Stimulated activated CD4-positive, alpha-beta T cell treated with anti-CD3 and anti-CD28 coated beads, Interleukin-4, amount 100 ng/mL, for 48 hours (primary cell): Measurements from ENCODE around the gene F12.
"Not testable (repeated sequence)": the region's sequence is repeated elsewhere in the genome, so short reads cannot be mapped to it uniquely, and the experiment has no call there.

Source experiments
- DNase-seq, 2 donors: peaks; one replicate each; pipeline ENCODE4 v3.0.0-alpha.2; 2020; ENCODE audit warnings: low read depth in 2 of 2

Gene F12

DNA sequence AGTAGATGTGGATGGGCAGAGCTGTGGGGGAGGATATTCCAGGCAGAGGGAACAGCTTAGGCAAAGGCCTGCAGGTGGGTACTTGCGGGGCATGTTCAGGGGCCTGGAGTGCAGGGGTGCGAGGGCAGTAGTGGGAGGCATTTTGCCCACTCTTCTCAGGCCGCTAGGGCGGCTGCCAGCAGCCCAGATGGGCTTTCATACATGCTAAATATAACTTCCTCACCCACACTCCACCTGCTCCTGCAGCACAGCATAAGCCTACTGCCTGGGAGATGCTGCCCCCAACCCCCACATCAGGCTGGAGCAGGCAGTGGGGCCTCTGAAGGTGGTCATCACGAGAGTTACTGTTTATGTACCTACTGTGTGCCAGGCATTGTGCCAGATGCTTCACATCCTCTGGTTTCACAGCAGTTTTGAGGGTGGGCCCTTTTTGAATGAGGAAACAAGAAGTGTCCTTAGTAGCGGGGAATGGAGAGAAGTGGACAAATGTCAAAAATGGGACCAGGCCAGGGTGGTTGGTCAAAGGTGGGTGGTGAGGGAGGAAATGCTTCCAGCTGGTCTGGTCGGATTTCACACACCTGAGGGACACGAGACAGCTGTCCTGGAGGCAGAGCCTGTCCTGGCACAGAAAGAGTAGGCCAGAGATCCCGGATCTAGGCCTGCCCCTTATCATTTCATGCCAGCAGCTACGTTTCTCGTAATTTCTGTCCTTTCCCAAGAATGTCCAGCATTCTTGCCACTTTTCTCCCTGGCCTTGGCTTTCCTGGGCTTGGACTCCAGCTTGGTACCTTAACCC lies 39.5 kb downstream of the F12 start:
- no peak for DNase-seq

DNA sequence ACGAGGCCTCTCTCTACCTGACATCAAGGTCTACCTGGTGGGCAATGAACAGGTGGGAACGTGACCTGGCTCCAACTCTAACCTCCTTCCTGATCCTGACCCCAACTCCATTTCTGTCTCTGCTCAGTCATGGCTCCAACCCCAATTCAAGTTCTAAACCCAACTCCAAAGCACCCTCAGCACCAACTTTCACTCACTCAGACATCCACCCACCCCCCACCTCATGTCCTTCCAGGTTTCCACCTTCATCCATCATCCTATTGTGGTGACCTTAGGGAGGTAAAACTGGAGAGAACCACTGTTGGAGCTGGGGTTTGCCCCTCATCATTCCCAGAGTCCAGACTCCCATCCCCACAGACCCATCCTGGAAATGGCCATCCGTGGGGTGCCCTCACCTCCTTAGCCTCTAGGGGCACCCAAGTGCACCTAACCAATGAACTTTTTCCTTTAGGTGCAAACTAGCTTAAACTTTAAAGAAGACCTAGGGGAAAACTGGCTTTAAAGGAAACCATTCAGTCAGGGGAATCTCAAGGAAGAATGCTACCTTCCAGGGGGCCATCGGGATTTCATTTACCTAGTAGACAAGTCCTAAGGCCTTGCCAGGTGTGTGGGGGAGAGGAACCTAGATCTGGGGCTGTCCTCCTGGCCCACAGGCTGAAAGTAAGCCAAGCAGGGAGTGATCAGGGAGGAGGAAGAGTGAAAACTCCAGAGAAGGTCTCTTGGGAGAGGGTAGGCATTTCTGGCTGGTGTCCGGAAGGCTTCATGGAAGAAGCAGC lies 40.3 kb downstream of the F12 start:
- no peak for DNase-seq

DNA sequence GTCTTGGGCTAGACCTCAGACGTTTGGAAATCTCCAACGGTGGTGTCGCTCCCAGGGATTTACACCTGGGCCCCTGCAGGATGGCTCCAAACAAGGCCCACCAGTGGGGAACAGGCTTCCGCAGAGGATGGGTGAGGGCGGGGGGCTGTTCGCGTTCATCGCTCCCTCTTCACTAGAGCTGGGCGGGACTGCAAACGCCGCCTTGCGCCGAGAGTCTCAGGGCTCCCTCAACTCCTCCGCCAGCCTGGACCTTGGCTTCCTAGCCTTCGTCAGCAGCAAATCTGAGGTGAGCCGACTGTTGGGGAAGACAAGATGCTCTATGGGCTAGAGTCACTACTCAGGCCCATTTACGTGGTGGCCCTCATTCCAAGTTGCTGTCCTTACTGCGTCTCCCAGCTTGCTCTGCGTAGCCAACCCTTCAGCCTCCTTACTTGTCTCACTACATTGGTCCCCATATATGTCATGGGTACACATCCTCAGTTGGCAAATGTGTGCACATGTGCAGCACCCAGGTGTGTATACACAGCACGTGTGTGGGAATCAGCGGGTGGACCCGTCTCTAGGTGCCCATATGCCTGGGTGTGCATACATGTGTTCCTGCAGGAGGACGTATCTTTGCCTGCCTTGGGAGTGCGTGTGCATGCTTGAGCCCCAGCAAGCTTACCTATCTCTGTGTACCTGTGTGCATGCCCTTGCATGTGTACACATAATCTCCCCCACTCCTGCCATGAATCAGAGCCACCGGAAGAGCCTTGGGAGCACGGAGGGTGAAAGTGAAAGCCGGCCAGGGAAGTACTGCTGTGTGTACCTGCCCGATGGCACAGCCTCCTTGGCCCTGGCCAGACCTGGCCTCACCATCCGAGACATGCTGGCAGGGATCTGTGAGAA lies 41.1 kb downstream of the F12 start:
- DNase-seq: no peak

DNA sequence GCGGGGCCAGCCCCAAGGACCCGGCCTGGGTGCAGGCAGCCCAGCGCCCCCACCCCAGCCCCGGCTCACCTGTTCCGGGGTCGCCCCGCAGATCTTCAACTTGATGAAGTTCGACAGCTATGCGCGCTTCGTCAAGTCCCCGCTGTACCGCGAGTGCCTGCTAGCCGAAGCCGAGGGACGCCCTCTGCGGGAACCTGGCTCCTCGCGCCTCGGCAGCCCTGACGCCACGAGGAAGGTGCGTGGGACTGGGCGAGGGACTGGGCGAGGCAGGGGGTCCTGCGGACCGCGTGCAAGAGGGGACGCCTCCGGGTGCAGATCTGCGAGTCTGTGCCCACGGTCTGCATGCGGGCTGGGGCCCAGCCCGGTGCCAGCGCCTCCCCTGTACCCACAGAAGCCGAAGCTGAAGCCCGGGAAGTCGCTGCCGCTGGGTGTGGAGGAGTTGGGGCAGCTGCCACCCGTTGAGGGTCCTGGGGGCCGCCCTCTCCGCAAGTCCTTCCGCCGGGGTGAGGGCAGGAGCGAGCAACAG lies 42.0 kb downstream of the F12 start:
- DNase-seq: no peak

DNA sequence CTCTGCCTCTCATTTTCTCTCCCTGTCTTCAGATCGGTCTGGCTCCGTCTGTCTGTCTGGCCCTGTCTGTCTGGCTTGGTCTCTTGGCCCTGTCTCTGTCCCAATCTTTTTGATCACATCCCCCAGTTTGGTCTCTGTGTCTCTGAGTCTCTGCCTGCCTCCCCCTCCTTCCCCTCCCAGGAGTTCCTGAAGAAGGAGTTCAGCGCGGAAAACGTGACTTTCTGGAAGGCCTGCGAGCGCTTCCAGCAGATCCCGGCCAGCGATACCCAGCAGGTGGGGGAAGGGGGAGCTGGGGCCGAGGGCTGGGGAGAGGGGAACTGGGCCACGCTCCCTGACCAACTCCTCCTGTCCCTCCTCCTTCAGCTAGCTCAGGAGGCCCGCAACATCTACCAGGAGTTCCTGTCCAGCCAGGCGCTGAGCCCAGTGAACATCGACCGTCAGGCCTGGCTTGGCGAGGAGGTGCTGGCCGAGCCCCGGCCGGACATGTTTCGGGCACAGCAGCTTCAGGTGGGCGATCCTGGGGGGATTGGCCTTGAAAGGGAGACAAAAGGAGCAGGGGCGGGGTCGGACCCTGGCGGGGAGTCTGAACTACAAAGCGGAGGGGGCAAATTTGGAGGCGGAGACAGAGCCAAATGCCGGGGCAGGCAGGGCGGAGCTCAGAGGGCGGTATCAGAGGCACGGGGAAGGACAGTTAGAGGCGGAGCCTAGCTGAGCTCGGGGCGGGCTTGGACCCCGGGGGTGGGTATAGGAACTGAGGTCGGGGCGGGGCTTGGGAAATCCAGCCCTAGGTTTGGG lies 42.6 kb downstream of the F12 start:
- no peak for DNase-seq

DNA sequence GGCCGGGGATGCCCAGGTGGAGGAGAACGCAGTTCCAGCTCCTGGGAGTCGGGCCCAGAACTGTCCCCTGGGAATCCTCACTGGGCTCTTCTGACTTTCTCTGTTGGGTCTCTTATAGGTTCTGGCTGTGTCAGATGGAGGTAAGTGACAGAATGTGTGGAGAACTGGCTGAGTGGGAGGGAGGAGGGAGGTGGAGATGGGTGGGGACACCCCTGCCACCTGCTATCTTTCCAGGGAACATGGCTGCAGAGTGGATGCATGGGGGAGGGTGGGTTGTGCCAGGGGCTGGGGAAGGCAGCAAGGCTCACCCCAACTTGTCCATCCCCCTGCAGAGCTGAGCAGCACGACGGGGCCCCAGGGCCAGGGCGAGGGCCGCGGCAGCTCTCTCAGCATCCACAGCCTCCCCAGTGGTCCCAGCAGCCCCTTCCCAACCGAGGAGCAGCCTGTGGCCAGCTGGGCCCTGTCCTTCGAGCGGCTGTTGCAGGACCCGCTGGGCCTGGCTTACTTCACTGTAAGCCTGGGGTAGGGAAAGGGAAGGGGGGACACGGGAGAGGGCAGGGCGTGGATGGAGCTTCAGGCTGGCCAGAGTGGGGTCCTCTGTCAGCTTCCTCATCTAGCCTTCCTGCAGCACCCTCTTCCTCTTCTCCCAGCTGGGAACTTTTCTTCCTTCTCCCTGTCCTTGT lies 43.4 kb downstream of the F12 start:
- no peak for DNase-seq

DNA sequence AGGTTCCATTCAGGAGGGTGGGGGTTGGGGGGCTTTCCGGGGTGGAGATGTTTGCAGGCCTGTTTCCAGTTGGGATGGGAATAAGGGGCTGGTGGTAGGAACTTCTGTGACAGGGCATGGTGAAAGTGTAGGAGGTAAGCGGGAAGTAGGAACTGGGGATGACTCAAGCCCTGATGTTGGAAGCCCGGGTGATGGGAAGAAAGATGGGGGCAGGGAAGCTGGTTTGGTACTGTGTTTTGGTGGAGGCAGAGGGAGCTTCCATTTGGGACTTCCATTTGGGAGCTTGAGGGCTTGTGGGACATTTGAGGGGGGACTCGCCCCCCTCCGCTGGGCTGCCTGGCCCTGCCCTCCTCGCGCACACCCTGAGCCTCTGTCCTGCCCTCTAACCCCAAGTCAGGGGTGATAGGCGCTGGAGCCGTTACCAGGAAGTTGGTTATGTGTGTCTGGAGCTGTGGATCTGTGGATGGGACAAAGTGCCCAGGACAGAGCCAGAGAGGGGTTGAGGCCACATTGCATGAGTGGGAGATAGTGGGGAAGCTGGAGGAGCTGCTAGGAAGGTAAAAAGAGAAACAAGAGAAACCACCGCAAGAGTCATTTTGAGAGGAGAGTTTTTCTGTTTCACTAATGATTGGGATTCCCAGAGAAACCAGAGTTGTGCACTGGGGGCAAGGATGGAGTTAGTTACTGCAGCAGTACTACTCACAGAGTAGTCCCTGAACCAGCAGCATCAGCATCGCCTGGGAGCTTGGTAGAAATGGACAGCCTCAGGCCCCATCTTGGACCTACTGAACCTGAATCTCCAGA lies 45.0 kb downstream of the F12 start:
- DNase-seq: no peak

DNA sequence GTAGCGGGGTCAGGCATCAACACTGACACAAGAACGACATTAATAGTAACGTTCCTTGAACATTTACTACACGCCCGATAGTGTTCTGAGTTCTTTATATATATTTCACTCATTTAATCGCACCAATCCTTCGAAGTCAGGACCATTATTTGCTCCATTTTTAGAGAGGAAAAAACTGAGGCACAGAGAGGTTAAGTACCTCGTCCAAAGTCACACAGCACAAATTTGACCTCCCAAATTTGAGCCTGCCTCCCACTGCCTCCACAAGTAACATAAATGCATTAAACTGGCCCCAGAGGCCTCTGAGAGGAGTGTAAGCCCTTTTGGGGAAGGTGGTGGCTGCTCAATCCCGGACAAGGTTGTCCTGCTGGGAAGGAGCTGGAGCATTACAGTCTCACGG lies 45.8 kb downstream of the F12 start:
- DNase-seq: no peak

DNA sequence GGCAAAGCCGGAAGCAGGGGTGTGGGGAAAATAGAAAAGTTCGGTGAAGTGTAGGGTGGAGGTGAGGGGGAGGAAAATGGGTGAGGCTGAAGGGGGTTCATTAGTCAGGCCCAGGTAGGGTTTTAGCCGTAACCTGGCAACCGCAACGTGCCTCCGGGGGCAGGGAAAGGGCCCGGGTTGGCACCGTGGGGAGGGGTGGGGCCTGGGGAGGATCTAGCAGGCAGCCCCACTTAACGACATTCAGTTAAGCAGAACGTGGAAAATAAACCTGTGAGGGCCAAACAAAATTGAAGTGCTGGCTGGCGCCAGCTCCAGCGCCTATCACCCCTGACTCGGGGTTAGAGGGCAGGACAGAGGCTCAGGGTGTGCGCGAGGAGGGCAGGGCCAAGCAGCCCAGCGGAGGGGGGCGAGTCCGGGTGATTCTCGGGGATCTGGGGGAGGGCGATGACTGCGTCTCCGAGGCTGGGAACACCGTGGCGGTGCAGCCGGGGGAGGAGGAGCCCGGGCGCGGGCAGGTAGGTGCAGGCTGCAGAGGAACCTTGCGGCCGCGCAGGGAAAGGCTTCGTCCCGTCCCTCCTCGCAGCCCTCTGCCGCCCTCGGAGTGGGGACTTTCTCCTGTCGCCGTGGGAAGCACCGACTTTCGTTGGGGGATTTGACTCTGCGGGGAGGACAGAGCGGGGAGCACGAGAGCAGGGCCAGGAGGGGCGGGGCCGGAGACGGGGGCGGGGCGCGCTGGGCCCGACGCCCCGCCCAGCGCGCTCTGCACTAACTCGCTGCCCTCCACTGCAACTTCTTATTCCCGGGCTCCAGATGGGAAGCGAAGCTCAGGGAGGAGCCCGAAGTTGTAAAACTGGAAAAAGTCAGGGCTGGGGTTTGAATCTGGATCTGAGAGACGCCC lies 46.5 kb downstream of the F12 start:
- peak; percentile 54 for DNase-seq

DNA sequence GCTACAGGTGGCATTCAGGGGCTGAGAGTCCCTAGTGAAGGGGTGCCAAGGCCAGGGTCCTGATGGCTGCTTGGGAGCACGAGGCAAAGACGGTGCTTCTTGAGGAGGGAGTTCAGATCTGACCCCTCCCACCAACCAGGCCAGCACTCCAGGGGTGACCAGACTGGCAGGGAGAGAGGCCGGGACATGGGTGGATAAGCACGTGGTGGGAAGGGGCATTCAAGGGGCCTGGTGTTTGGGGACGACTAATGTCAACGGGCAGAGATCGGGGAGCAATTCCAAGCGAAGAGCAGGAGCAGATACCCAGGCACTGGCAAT lies 47.1 kb downstream of the F12 start:
- no peak for DNase-seq

DNA sequence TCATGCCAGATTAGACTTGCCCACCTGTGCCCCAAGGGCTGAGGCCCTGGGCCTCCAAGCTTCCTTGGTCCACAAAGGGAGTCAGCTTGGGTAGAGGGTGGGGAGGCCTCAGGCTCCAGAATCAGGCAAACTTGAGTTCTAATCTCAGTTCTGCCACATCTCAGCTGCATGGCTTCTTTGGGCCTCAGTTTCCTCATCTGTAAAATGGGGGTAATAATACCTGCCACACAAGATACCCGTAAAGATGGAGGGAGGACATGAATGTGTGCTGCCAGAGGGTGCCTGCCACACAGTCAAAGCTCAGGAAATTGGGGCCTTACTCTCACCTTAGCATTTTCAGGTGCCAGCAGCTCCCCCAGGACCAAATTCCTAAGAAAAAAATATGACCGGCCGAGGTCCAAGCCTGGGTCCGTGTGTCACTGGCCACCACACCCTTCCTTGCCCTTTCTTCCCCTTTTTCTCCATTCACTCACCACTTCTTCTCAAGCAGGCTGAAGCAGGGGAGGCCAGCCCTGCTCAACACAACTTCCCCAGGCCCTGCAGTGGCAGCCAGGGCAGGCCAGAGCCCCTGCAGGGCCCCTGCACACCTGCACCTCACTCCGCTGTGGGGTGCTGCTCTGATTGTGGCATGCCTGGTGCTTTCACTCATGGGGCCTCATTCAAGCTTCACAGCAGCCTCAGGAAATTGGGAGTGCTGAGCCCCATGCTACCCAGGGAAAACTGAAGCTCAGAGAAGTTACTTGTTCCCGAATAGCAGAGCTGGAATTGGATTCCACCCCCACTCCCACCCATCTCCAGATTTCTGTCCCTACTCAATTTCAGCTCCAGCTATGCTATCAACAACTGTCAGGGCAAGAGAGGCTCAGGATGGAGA lies 47.7 kb downstream of the F12 start:
- no peak for DNase-seq

DNA sequence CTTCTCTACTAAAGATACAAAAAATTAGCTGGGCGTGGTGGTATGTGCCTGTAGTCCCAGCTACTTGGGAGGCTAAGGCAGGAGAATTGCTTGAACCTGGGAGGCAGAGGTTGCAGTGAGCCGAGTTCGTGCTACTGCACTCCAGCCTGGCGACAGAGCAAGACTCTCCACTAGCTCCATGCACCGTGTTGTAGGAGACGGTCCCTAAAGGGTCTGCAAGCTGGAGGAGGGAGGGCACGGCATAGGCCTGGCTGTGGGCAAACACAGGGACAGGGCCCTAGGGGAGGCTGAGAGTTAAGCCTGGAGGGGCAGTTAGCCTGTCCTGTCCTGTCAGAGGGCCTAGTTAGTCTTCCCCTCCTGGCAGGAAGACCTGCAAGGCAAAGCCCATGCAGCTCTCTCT lies 48.6 kb downstream of the F12 start:
- not testable (repeated sequence) for DNase-seq

DNA sequence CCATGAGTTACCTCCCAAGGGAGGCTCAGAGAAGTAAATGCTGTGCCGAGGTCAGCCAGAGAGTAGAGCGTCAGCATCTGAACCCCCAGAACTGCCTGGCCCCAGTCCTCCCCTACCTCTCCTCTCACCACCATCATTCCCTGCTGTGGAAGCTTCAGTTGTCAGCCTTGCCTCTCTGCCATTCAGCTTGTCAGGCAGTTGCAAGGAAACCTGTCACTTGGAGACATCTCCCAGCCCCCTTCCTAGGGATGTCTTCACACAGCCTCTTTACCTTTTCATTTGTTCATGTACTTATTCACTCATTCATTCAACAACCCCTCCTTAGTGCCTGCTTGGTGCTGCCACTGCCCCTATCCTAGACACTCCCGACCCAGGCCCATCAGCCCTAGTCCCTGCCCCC lies 49.5 kb downstream of the F12 start:
- no peak for DNase-seq

DNA sequence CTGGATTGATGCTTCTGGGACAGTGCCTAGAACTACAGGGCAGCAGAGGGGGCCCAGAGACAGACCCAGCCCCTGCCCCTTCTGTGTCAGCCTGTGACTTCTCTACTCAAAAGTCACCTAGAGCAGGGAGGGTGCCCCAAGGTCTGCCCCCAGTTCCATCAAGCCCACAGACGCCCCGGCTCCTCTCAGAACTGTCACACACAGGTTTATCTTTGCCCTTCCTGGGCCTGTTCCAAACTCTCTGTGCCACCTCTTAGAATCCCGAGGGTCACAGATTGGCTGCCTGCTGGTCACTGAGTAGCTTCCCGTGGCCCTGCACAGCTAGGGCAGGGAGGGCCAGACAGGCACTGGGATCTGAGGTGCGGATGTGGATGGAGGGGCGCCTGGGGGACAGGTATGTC lies 49.9 kb downstream of the F12 start:
- no peak for DNase-seq

DNA sequence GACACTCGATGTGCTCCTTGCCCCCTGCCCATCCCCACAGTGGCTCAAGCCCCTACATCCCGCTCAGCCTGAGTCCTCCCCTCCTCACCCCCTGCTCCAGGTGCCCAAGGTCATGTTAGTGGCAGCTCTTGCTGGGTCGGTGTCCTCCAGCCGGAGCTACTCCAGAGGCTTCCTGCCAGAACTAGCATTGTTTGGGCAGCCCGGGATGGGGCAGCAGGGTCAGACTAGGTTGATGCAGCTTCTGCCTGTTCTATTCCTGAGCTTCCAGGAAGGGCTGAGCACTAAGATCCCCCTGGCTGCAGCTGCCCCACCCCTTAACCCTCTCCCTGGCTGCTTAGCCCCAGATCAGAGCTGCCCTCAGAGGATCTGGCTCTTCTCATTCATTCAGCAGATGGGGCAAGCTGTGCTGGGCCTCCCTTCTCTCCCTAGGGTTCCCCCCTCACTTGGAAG lies 51.0 kb downstream of the F12 start:
- DNase-seq: no peak

DNA sequence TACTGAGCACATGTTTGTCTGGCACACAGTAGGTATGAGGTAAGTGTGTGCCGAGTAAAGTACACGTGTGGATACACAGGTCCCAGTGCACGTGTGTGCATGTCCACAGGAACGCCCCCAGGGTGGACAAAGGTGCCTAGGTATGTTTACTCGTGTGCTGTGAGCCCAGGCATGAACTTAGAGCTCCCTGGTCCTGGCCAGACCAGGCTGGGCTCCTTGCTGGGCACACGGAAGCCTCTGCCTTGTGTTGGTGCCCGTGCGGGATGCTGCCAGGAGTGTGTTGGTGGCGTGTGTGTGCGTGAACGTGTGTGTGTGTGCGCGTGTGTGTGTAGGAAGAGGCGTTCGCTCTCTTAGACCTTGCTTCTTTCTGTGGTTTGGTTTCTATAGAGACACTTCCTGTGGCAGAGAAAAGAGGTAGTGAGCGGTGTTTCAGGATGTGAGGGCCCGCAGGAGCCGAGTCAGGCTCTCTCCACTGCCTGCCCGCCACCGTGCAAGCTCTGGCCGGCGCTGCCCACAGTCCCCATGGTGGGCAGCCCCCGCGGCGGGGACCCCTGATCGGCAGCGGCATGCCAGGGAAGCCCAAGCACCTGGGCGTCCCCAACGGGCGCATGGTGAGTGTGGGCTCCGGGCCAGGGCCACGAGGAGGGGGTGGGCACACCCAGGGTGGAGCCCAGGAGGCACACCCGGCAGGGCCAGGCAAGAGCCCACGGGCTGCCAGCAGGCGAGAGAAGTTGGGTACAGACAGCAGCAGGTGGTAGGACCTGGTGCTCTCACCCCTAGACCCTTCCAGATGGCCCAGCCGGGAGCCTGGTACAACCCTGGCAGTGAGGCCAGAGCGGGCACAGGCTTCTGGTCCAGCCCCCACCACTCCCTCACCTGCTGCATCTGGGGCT lies 51.7 kb downstream of the F12 start, which contains the start of gene RGS14:
Gene RGS14 (plus strand): TSS at position 466 of the 893 bp plus-strand sequence. CDS start 101 bp downstream, at position 567.
- DNase-seq: peak in 1 of 2 donors; percentile 55

DNA sequence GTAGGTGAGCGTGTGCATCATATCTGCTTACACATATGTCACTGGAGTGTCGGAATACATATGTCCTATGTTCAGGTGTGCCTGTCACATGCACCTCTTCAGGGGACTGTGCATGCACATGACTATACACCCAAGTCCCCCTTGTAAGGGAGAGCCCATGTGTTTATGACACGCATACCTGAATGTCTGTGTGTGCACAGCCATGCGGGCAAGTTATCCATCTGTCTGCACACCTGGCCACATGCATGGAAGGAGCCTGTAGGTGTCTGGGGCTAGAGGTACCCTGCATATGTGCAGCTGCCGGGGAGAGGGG lies 52.3 kb downstream of the F12 start:
- no peak for DNase-seq
